Measurements from ENCODE around the gene TMEM132E.
A peak's percentile ranks its signal among the peaks of the same experiment; 100 is the strongest.
"Not testable (repeated sequence)": the region's sequence is repeated elsewhere in the genome, so short reads cannot be mapped to it uniquely, and the experiment has no call there.

Gene TMEM132E, protein sequence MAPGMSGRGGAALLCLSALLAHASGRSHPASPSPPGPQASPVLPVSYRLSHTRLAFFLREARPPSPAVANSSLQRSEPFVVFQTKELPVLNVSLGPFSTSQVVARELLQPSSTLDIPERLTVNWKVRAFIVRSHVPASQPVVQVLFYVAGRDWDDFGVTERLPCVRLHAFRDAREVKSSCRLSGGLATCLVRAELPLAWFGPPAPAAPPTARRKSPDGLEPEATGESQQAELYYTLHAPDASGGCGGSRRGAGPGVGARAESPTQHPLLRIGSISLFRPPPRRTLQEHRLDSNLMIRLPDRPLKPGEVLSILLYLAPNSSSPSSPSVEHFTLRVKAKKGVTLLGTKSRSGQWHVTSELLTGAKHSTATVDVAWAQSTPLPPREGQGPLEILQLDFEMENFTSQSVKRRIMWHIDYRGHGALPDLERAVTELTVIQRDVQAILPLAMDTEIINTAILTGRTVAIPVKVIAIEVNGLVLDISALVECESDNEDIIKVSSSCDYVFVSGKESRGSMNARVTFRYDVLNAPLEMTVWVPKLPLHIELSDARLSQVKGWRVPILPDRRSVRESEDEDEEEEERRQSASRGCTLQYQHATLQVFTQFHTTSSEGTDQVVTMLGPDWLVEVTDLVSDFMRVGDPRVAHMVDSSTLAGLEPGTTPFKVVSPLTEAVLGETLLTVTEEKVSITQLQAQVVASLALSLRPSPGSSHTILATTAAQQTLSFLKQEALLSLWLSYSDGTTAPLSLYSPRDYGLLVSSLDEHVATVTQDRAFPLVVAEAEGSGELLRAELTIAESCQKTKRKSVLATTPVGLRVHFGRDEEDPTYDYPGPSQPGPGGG (N-terminal part only)

DNA sequence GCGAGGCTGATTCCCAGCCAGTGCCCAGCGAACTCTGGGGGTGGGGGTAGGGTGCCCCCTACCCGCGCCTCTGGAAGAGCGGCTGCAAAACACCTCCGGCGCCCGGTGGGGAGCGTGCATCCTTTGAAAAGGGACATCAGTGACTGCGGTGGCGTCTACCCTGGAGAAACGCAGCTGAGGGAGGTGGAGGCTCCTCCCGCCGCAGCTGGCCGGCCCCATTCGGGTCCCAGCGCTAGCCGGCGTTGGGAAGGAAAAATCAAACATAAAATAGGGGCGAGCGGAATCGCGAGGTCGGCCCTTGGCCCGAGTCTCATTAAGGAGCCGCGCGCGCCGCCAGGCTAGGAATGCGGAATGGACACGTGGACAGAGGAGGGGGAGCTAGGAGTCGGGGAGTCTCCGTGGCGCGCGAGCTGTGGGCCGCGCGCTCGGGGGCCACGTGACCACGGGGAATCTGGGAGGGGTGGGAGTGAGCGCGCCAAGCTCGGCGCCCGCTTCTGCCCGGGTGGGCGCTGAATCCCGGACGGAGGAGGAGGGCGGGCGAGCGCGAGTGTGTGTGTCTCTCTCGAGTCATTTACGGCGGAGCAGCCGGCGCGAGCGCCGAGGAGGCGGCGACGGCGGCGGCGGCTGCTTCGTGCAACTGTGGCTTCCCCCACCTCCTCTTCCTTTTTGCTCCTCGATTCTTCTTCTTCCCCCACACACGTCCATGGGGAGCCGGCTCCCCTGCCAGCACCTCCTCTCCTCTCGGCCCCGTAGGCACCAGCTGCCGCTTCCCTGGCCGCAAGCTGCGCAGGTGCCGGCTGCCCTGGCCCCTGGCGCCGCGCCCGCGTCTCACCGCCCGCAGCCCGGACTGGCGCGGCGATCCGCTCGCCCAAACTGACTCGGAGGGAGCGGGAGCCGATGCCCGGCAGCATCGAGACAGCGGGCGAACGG lies at the start of gene TMEM132E:
Gene TMEM132E (plus strand): TSS at position 566 of the 930 bp plus-strand sequence. CDS start 1,495 bp downstream, outside the sequence.
- no peak for DNase-seq

DNA sequence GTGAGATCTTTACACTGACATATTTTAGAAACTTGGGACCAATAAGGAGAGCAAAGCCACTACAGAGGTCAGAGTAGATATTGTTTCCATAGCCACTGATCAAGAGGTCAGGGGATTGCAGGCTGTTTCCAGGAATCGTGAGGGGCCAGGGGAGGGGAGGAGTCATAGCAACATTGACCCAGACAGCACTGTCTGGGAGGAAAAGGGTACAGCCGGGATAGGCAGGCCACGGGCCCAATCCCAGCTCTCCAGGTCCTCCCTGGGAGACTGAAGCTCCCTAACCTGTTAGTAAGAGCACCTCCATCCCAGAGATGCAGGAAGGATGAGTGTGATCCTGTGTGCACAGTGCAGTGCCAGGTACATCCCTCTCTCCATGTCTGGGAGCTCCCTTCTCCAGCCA lies 48.5 kb upstream of the TMEM132E start:
- no peak for DNase-seq

- no peak for DNase-seq
These were observed 46.9 kb upstream of the TMEM132E start for GRCh38 chr17:34532281-34533065.

GRCh38 chr17:34533806-34534527 lies 45.4 kb upstream of the TMEM132E start:
- no peak for DNase-seq

- no peak for DNase-seq
These were observed 41.9 kb upstream of the TMEM132E start for GRCh38 chr17:34537445-34537844.

DNA sequence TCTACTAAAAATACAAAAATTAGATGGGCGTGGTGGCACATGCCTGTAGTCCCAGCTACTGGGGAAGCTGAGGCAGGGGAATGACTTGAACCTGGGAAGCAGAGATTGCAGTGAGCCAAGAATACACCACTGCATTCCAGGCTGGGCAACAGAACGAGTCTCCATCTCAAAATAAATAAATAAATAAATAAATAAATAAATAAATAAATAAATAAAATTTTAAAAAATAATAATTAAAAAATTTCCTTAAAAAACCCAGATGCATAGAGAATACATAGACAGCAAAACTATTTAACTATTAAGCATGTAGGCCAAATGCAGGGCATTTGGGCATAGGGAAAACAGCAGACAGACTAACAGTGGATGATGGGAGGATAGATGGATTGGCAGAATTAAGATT lies 40.8 kb upstream of the TMEM132E start:
- not testable (repeated sequence) for DNase-seq

- no peak for DNase-seq
These were observed 39.5 kb upstream of the TMEM132E start for GRCh38 chr17:34539881-34540280.

DNA sequence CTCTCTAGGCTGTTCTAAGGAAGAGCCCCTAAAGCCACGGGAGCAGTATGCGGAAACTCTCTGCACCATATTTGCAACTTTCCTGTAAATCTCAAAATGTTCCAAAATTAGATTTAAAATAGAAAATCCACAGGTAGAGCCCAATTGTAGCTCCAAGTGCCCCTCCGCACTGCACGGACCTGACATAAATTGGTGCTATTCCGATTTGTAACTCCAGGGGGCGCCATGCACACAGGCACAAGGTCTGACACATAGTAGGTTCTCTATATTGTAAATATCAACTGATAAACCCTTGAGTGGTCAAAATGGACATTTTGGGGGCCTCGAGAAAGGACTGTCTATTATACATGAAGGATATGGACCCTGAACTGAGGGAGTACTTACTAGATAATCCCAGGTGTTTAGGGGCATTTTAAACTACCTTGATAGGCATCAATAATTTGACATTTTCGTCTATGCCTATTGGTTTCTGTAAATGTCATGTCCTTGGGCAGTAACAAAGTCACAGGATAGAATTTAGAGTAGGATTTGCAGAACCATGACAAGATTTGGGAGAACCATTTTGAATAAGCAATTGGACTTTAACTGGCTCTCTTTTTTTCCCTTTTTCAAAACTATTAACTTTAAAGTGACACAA lies 36.6 kb upstream of the TMEM132E start:
- DNase-seq, result peak; percentile 42 to 64

DNA sequence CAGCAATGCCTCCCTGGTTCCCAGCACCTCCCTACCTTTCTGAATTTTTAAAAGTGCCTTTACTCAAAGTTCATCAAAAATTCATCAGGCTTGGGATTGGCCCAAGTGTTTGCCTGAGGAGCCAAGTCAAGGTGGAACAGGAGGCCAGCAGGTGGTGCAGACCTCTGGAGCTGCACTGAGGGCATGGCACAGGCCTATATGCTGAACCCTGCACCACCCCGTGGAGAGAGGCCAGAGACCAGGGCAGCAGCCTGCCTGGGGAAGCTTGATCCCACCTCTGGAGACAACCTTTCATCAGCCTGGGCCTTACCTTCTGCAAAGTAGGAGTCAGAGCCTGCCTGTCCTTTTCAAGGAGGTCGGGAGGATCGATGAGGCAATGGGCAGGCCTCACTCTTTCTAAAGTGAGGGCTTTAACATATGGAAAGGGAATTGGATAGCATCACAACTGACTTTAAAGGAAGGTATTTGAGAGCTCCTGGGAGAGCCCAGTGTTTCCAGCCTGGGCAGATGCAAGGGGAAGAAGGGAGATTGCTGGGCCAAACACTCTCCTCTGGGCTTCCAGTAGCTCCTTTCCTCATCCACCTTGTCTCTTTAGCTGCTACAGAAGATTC lies 31.8 kb upstream of the TMEM132E start:
- no peak for DNase-seq

GRCh38 chr17:34549966-34550365 lies 29.4 kb upstream of the TMEM132E start:
- DNase-seq, result no peak

- no peak for DNase-seq
These were observed 25.5 kb upstream of the TMEM132E start for GRCh38 chr17:34553907-34554306.

- no peak for DNase-seq
These were observed 23.0 kb upstream of the TMEM132E start for GRCh38 chr17:34556384-34556783.

DNA sequence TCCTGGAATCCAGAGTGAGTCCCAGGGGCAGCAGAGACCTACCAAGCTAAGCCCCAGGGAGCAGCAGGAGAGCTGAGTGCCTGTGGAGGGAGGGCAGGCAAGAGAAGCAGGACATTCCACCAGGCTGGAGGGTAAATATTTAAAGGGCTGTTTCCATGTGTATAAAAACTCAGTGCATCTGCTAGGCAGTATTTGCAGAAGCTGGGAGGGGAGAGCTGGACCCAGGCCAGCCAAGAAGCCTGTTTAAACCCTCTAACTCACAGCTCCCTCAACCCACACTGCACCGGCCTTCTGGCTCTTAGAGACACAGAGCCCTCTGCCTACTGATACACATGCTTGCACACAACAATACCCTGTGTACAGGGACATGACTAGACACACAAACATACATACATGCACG lies 22.5 kb upstream of the TMEM132E start:
- no peak for DNase-seq

DNA sequence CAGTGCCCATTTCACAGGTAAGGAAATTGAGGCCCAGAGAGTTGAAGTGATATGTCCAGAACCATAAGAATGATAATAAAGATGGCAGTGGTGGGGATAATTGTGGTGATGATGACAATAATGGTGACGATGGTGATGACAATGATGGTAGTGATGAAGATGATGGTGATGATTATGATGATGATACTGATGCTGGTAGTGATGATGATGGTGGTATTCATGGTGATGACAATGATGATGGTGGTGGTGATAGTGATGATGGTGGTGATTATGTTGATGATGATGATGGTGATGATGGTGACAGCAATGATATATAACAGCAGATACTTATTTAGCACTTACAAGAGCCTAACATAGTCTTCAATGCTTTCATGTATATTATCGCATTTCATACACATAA lies 18.1 kb upstream of the TMEM132E start:
- DNase-seq, result no peak

DNA sequence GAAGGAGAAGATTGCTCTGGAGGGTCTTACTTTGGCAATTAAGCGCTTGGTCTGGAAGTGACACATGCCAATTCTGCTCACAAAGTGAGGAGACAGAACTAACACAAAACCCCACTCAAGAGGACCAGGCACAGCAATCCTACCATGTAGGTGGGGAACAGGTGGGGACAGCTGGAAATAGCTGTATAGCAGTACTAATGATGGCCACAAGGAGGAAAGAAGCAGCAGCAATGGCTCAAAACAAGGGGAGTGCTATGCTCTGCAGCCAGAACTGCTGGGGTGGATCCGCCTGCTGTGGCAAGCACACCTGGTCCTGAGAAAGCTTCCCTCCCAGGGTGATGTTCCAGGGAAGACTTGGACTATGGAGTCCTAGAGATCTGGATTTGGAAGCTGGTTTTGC lies 17.0 kb upstream of the TMEM132E start:
- peak in 1 of 2 donors; percentile 19 for DNase-seq

GRCh38 chr17:34565713-34566112 lies 13.7 kb upstream of the TMEM132E start:
- no peak for DNase-seq

DNA sequence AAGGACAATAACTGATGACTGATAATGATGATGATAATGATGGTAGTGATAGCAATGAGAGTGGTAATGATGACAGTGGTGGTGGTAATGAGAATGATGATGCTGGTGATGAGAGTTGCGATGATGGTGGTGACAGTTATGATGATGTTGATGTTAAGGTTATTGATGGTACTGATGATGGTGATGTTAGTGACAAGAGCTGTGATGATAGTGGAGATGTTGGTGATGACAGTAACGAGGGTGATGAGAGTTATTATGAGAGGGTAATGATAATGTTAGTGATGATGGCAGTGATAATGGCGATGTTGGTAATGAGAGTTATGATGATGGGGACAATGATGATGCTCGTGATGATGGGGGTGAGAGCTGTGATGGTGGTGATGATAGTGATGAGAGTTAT lies 13.2 kb upstream of the TMEM132E start:
- no peak for DNase-seq

DNA sequence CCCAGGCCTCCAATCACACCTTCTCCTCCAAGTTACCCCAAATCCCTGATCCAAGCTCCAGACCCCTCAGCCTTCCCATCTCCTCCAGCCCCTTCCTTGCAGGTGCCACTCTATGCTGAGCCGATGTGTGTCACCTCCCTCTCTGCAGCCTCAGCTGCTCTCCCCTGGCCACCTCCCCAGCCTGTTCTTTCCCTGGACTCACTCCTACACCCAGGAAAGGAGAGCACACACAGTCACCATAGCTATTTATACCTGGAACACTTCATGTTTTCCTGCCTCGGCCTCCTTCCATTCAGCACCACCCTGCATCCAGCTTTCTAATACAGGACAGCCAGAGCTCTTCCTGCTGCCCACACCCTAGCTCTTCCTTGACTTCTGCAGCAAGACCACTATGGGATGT lies 12.5 kb upstream of the TMEM132E start:
- no peak for DNase-seq

DNA sequence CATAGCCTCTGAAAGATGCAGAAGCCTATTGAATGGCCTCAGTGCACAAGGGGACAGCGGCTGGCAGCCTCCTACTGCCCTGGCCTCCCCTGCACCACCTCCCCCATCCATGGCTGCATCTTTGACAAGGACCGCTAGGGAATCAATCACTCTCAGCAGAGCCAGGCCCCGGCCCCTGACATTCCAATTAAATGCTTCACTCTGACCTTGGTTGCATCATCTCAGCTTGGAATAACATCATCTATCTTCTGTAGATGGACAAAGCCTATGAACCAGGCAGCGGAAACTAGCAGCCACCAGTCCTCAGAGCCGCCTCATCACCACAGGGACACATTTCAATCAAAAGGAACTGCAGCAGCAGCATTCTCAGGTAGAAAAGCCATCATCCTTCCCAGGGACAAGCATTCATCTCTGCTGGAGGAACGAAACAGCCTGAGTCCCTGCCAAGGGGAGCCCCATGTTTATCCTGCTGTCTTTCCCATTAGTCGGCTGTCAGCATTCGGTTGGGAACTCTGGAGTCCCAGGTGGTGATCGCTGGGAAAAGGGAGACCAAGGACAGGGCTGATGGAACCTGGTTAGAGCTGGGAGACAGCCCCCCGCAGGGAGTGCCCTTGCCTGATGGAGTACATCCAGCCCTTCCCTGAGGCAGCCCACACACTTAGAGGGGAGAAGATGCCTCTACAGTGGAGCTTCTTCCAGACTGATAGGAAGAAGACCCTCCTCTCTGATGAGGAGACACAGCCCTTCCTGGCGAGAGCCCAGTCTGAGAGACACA lies 11.5 kb upstream of the TMEM132E start:
- no peak for DNase-seq

DNA sequence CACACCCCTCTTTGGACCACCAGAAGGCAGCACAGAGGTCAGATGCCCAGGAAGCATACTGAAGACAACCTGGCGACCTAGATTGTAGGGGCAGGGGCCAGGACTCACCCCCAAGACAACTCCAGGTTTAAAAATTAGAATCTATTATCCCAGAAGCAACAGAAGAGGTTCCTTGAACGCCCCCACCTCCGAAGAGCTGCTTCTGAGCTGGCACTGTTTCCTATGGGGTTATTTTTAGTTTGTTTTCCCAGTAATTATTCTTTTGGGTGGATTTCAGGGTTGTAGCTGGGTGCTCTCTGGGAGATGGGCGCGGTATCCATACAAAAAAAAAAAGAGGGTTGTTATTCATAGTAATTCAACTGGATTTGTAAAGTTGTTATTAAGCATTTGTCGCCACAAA lies 10.4 kb upstream of the TMEM132E start:
- DNase-seq, result no peak

Data from CD4-positive, alpha-beta T cell treated with Interleukin-4 for 1 hour (primary cell).